HG03039 (cell line): ENCODE measurements around the gene NRG3.
"Not testable (repeated sequence)": the region's sequence is repeated elsewhere in the genome, so short reads cannot be mapped to it uniquely, and the experiment has no call there.

ENCODE experiments used
- ATAC-seq: cut with Tn5 transposase; IDR thresholded peaks from one replicate; pipeline ENCODE4 v1.9.1; 2021; ENCODE audit warnings: mild to moderate bottlenecking, moderate library complexity; ENCODE audit not compliant: unreplicated experiment

The NRG3 gene

GRCh38 chr10:82660205-82660604, 785.2 kb downstream of the NRG3 start:
- ATAC-seq: no peak

- no peak for ATAC-seq
These were observed 786.0 kb downstream of the NRG3 start for GRCh38 chr10:82660986-82661385.

DNA sequence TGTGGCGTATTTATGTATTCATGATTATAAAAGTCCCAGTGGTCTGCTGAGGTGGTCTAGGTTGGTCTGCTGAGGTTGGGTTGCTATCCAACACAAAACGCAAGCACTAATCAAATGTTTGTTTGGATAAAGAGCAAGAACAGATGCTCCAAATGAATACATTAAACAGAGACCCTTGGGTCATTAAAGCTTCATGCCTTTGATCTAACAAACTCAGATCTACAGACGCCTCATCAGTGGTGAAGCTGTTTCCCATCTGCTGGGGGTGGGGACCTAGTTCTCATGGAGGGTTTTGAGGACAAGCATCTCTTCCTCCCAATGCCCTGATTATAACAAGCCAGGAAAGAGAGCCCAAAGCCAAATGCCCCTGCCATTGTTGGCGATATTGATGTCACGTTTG, 786.7 kb downstream of the NRG3 start:
- no peak for ATAC-seq

- ATAC-seq: no peak
These were observed 793.4 kb downstream of the NRG3 start for GRCh38 chr10:82668221-82668895.

- ATAC-seq: no peak
These were observed 799.0 kb downstream of the NRG3 start for GRCh38 chr10:82674036-82674435.

GRCh38 chr10:82677932-82678331, 802.9 kb downstream of the NRG3 start:
- ATAC-seq: not testable (repeated sequence)

GRCh38 chr10:82678451-82678850, 803.5 kb downstream of the NRG3 start:
- not testable (repeated sequence) for ATAC-seq

GRCh38 chr10:82680608-82681007, 805.6 kb downstream of the NRG3 start:
- no peak for ATAC-seq

- no peak for ATAC-seq
These were observed 809.0 kb downstream of the NRG3 start for GRCh38 chr10:82683945-82684344.

- no peak for ATAC-seq
These were observed 810.1 kb downstream of the NRG3 start for GRCh38 chr10:82685087-82685486.

- ATAC-seq: no peak
These were observed 816.2 kb downstream of the NRG3 start for GRCh38 chr10:82691211-82691610.

GRCh38 chr10:82692458-82692857, 817.5 kb downstream of the NRG3 start:
- ATAC-seq: no peak

- ATAC-seq: no peak
These were observed 846.8 kb downstream of the NRG3 start for GRCh38 chr10:82721831-82722230.

DNA sequence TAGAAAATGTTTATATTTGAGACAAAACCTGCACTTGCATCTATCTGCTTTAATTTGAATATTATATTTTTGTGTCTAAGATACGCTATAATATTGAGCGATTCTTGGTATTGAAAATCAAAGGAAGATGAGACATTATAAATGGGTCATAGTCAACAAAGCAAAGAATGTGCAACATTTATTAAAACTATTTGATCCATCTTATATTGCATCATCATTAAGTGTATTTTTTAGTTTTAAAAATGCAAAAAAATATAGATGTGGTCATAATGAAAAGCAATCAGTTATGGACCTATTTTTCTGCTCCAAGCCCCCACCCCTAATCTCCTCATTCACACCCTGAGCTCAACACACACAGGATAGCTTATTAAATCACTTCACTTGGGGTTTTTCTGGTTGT, 847.3 kb downstream of the NRG3 start:
- no peak for ATAC-seq

- no peak for ATAC-seq
These were observed 861.3 kb downstream of the NRG3 start for GRCh38 chr10:82736305-82736704.

GRCh38 chr10:82737549-82737948, 862.6 kb downstream of the NRG3 start:
- ATAC-seq: no peak

DNA sequence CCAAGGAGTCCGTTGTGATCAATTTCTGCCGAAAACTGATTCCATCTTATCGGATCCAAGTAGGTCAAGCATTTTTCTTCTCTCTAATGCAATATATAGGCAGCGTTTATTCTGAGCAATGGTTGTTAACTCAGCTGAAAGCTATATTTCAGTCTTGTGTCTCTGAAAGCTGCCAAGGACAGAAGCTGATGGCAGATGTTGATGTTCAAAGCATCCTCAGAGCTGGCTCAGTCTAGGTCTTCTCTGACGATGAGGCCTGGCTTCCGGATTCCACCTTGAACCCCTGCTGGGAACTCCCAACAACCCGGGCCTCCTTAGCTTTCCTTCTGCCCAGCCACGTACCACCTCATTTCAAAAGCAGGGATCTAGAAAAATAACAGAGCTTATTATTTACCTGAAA, 863.6 kb downstream of the NRG3 start:
- no peak for ATAC-seq

DNA sequence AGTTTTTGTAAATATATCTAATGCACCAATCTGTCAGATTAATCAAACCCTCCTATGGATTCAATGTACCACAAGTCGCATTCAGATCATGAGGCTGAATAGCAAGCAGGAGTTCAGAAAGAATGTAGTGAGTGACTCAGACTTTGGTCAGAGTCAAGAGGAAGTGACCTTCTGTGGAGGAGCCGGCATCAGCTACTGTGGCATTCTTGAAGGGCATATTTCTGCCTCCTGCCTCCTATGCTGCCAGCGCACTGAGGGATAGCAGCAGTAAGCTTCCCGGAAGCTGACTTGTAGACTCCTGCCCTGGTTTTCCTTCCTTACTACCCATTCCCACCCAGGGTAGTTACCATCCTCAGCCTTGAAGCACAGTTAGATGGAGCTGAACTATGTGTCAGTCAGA, 867.5 kb downstream of the NRG3 start:
- no peak for ATAC-seq

GRCh38 chr10:82742898-82743297, 867.9 kb downstream of the NRG3 start:
- ATAC-seq: no peak

- ATAC-seq: no peak
These were observed 875.5 kb downstream of the NRG3 start for GRCh38 chr10:82750538-82750937.

- no peak for ATAC-seq
These were observed 882.4 kb downstream of the NRG3 start for GRCh38 chr10:82757397-82757796.

DNA sequence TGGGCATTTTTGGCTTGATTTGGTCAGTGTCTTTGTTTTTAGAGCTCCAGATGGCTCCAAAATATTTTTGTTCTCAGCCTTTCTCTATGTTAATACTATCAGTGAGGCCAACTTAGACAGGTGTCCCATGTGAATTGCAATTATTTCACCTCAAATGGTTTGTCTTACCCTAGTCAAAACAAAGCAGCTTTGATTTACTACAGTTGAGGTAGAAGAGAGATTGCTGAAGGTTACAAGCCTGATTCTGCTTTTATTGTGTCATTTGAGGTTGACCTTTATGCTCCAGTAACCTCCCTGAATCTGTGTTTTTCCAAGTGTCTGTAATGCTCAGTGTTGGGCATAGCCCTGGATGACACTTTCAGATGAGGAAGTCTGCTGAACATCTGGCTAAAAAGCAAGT, 882.9 kb downstream of the NRG3 start:
- no peak for ATAC-seq

DNA sequence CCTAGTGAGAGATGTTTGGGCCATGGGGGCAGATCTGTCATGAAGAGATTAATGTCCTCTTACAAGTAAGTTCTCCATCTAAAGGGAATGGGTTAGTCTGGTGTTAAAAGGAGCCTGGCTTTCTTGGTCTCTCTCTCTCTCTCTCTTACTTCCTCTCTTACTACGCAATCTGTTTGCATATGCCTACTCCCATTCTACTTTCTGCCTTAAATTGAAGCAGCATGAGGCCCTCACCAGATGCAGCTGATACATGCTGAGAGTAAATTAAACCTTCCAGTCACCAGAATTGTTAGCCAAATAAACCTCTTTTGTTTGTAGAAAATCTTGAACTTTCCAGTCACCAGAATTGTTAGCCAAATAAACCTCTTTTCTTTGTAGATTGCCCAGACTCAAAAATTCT, 884.1 kb downstream of the NRG3 start:
- ATAC-seq: no peak
